Measurements from ENCODE around the gene FAM78B. TPM values are rescaled to one million over a fixed set of nuclear protein-coding genes. Genes with fewer than 3 reads are reported as not detected.

FAM78B gene
- total RNA-seq, 1 donor from 2014 or later = 2.7 TPM

- intact Hi-C loops (cut with DNase I) = no loop called here
- DNase-seq (ENCODE audit: low spot score) = no peak
Measured at GRCh38 chr1:166129006-166129405, 37.8 kb downstream of the FAM78B start.

GRCh38 chr1:166128195-166128594 is 38.6 kb downstream of the FAM78B start:
- intact Hi-C loops (cut with DNase I) = no loop called here
- no peak for DNase-seq (ENCODE audit: low spot score)

GRCh38 chr1:166127003-166127402 is 39.8 kb downstream of the FAM78B start:
- no peak for DNase-seq (ENCODE audit: low spot score)
- intact Hi-C loops (cut with DNase I) = no loop called here

GRCh38 chr1:166122873-166123466 is 43.8 kb downstream of the FAM78B start:
- no peak for DNase-seq (ENCODE audit: low spot score)
- intact Hi-C loops (cut with DNase I) = no loop called here

GRCh38 chr1:166121010-166121409 is 45.8 kb downstream of the FAM78B start:
- intact Hi-C loops (cut with DNase I) = no loop called here
- no peak for DNase-seq (ENCODE audit: low spot score)

GRCh38 chr1:166120281-166120680 is 46.5 kb downstream of the FAM78B start:
- intact Hi-C loops (cut with DNase I) = no loop called here
- no peak for DNase-seq (ENCODE audit: low spot score)

GRCh38 chr1:166119471-166119965 is 47.3 kb downstream of the FAM78B start:
- intact Hi-C loops (cut with DNase I) = no loop called here
- no peak for DNase-seq (ENCODE audit: low spot score)

GRCh38 chr1:166117776-166118175 is 49.0 kb downstream of the FAM78B start:
- DNase-seq (ENCODE audit: low spot score) = no peak
- intact Hi-C loops (cut with DNase I) = no loop called here

GRCh38 chr1:166116026-166116425 is 50.8 kb downstream of the FAM78B start:
- no peak for DNase-seq (ENCODE audit: low spot score)
- intact Hi-C loops (cut with DNase I) = no loop called here

- intact Hi-C loops (cut with DNase I) = no loop called here
- DNase-seq (ENCODE audit: low spot score) = no peak
Measured at GRCh38 chr1:166114419-166114818, 52.4 kb downstream of the FAM78B start.

GRCh38 chr1:166113630-166114029 is 53.2 kb downstream of the FAM78B start:
- DNase-seq (ENCODE audit: low spot score) = no peak

GRCh38 chr1:166113031-166113430 is 53.8 kb downstream of the FAM78B start:
- no peak for DNase-seq (ENCODE audit: low spot score)
- intact Hi-C loops (cut with DNase I) = no loop called here

More at GRCh38 chr1:166113630-166114029, 53.2 kb downstream of the FAM78B start:
- intact Hi-C loops (cut with DNase I) = no loop called here

- intact Hi-C loops (cut with DNase I) = no loop called here
- no peak for DNase-seq (ENCODE audit: low spot score)
Measured at GRCh38 chr1:166112425-166112824, 54.4 kb downstream of the FAM78B start.

GRCh38 chr1:166111430-166111829 is 55.4 kb downstream of the FAM78B start:
- intact Hi-C loops (cut with DNase I) = no loop called here
- DNase-seq (ENCODE audit: low spot score) = no peak

- DNase-seq (ENCODE audit: low spot score) = no peak
- intact Hi-C loops (cut with DNase I) = no loop called here
Measured at GRCh38 chr1:166090244-166090643, 76.6 kb downstream of the FAM78B start.

GRCh38 chr1:166089804-166090203 is 77.0 kb downstream of the FAM78B start:
- intact Hi-C loops (cut with DNase I) = no loop called here
- DNase-seq (ENCODE audit: low spot score) = peak; percentile 29

- DNase-seq (ENCODE audit: low spot score) = peak; percentile 69
- intact Hi-C loops (cut with DNase I) = no loop called here
Measured at GRCh38 chr1:166088572-166088955, 78.2 kb downstream of the FAM78B start.

- intact Hi-C loops (cut with DNase I) = no loop called here
Measured at GRCh38 chr1:166087734-166088571, 78.8 kb downstream of the FAM78B start.

GRCh38 chr1:166086113-166086883 is 80.5 kb downstream of the FAM78B start:
- DNase-seq (ENCODE audit: low spot score) = peak; percentile 19
- intact Hi-C loops (cut with DNase I) = no loop called here

More at GRCh38 chr1:166087734-166088571, 78.8 kb downstream of the FAM78B start:
- DNase-seq (ENCODE audit: low spot score) = peak; percentile 29

GRCh38 chr1:166084613-166085012 is 82.2 kb downstream of the FAM78B start:
- intact Hi-C loops (cut with DNase I) = no loop called here
- DNase-seq (ENCODE audit: low spot score) = no peak

All from cardiac septum (tissue), 1 donor.